K562 (cell line): ENCODE measurements around the gene CCNDBP1. TPM values are rescaled to one million over a fixed set of nuclear protein-coding genes. Genes with fewer than 3 reads are reported as not detected.

Experiments used
- EHMT2 ChIP-seq: fragments of 450-650 bp; IDR thresholded peaks from 2 replicates; pipeline ENCODE4 v1.6.1; 2018; ENCODE audit warnings: antibody characterized with exemption
- ILK ChIP-seq: fragments of 450-650 bp; IDR thresholded peaks from 2 replicates; pipeline ENCODE4 v1.6.1; 2016; ENCODE audit warnings: missing genetic modification characterization, low read depth, mild to moderate bottlenecking, missing compliant biosample characterization, moderate library complexity, borderline replicate concordance
- KDM1A ChIP-seq, 2 experiments: fragments of 450-650 bp; IDR thresholded peaks; 2 replicates each; pipeline ENCODE4 v1.6.1; 2016; ENCODE audit warnings: mild to moderate bottlenecking in 2 of 2
- L3MBTL2 ChIP-seq: fragments of 450-650 bp; IDR thresholded peaks from 2 replicates; pipeline ENCODE4 v1.6.1; 2016; ENCODE audit warnings: mild to moderate bottlenecking, moderate library complexity
- NFYB ChIP-seq: IDR thresholded peaks from 2 replicates; pipeline ENCODE4 v1.6.1; 2011; ENCODE audit warnings: mild to moderate bottlenecking, moderate library complexity; ENCODE audit not compliant: insufficient read length; ENCODE audit errors: extremely low read depth
- PHF20 ChIP-seq: fragments of 450-650 bp; IDR thresholded peaks from 2 replicates; pipeline ENCODE4 v1.6.1; 2018; ENCODE audit not compliant: partially characterized antibody
- PHF8 ChIP-seq: fragments of 200-600 bp; sonication (generic); IDR thresholded peaks from 2 replicates; pipeline ENCODE4 v1.6.1; 2012; ENCODE audit warnings: mixed run types, mild to moderate bottlenecking, inconsistent platforms, low read length, moderate library complexity, borderline replicate concordance
- RB1 ChIP-seq: fragments of 450-650 bp; IDR thresholded peaks from 2 replicates; pipeline ENCODE4 v1.6.1; 2017; ENCODE audit warnings: low read depth, mild to moderate bottlenecking
- SAFB2 ChIP-seq: fragments of 200-400 bp; formaldehyde crosslinking; IDR thresholded peaks from 2 replicates; pipeline ENCODE4 v1.6.1; 2018; ENCODE audit warnings: borderline replicate concordance, low read length, low read depth, moderate library complexity; ENCODE audit not compliant: severe bottlenecking
- SMAD4 ChIP-seq: fragments of 250-450 bp; sonication (Bioruptor Pico); conservative IDR thresholded peaks from 2 replicates; pipeline ENCODE4 v1.8.0; 2021; ENCODE audit warnings: inconsistent platforms, mild to moderate bottlenecking, moderate library complexity
- WHSC1 ChIP-seq: IDR thresholded peaks from one replicate; pipeline ENCODE4 v1.6.1; 2012; ENCODE audit warnings: low read length, control low read depth, inconsistent platforms
- ZBTB17 ChIP-seq: fragments of 450-650 bp; formaldehyde crosslinking; IDR thresholded peaks from 2 replicates; pipeline ENCODE4 v1.4.0; 2020; ENCODE audit warnings: mild to moderate bottlenecking
- ZBTB7A ChIP-seq: IDR thresholded peaks from 2 replicates; pipeline ENCODE4 v1.6.1; 2011; ENCODE audit warnings: low read depth, mild to moderate bottlenecking, low read length, moderate library complexity, borderline replicate concordance; ENCODE audit not compliant: control insufficient read depth
- ZNF212 ChIP-seq: fragments of 450-650 bp; formaldehyde crosslinking; IDR thresholded peaks from 2 replicates; pipeline ENCODE4 v1.4.0; 2020; ENCODE audit warnings: mild to moderate bottlenecking
- polyA plus RNA-seq, 8 experiments: library from polyadenylated mRNA; depleted of rRNA in 4 of 8; stranded (reverse) in 5 of 8; unstranded in 3 of 8; fragments of >200 nt; fragmentation: Nextera tagmentation in 2 of 8; fragmentation: Illumina TruSeq in 1 of 8; extraction: Ambion mirVana in 2 of 8; extraction: Trizol in 1 of 8; gene quantifications; 2 replicates each; pipeline versions ENCODE4 v1.2.1 to v1.2.3, GENCODE V29; 2011 to 2014; ENCODE audit warnings: inconsistent platforms in 1 of 8, missing spikeins in 1 of 8
- total RNA-seq, 7 experiments: library from RNA; depleted of rRNA in 6 of 7; stranded (reverse); fragments of >200 nt in 6 of 7; fragmentation: Illumina TruSeq in 2 of 7; extraction: Trizol in 2 of 7; gene quantifications; 2 replicates each; pipeline versions ENCODE4 v1.2.1 to v1.2.3, GENCODE V29; 2011 to 2021; ENCODE audit warnings: low replicate concordance in 1 of 7
- TF ChIP-seq, protein P1 (sequence below): fragments of 450-650 bp; IDR thresholded peaks from 2 replicates; pipeline ENCODE4 v1.6.1; 2016; ENCODE audit warnings: missing biosample characterization, missing genetic modification characterization
- TF ChIP-seq, protein P2 (sequence below): fragments of 250-450 bp; sonication (Bioruptor Pico); IDR thresholded peaks from 2 replicates; pipeline ENCODE4 v1.5.0; 2021; ENCODE audit warnings: mild to moderate bottlenecking, moderate library complexity
- TF ChIP-seq, protein P3 (sequence below): sonication (generic); formaldehyde crosslinking; IDR thresholded peaks from 2 replicates; pipeline ENCODE4 v1.8.1; 2022; ENCODE audit warnings: missing genetic modification reagents
- TF ChIP-seq, protein P4 (sequence below): IDR thresholded peaks from 3 replicates; pipeline ENCODE4 v1.6.1; 2011; ENCODE audit warnings: borderline replicate concordance, mild to moderate bottlenecking; ENCODE audit not compliant: insufficient read length, insufficient read depth
- TF ChIP-seq, protein P5 (sequence below): fragments of 450-650 bp; formaldehyde crosslinking; IDR thresholded peaks from 2 replicates; pipeline ENCODE4 v1.4.0; 2022; ENCODE audit warnings: missing genetic modification characterization

The CCNDBP1 gene
- total and polyA plus RNA-seq, 9 of the 15 experiments (the other 6 are each of a cell fraction or from before 2014, with no cell fraction given) = 37.0 to 111 (median 55.5) TPM

DNA sequence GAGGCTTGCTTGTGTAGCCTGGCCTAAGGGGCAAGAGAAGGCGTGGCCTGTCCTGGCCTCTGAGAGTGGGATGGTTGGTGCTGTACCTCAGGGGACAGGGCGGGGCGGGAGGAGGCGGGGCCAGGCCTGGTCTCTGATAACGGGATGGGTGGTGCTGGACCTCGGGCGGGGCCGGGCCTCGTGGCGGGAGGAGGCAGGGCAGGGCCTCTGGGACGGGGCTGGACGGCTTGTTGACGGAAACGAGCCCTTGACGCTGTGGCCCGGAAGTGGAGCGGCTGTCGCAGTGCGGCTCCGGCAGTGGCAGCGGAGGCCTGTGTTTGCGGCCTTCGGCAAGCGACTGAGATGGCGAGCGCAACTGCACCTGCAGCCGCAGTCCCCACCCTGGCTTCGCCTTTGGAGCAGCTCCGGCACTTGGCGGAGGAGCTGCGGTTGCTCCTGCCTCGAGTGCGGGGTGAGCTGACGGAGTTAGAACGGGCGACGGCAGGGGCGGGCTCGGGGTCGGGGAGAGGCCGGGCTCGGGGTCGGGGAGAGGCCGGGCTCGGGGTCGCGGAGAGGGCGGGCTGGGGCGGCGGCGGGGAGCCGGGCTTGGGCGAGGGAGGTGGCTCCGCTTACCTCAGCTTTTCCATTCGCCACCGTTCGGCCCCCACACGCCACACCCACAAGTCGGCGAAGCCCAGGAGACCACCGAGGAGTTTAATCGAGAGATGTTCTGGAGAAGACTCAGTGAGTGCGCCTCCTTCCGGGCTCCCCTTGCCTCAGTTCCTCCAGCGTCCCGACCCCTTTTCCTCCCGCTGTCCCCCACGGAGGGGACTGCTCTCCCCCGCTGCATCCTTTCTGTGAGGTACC lies at the start of gene CCNDBP1 (continued):
- TF ChIP-seq, protein P1, sequence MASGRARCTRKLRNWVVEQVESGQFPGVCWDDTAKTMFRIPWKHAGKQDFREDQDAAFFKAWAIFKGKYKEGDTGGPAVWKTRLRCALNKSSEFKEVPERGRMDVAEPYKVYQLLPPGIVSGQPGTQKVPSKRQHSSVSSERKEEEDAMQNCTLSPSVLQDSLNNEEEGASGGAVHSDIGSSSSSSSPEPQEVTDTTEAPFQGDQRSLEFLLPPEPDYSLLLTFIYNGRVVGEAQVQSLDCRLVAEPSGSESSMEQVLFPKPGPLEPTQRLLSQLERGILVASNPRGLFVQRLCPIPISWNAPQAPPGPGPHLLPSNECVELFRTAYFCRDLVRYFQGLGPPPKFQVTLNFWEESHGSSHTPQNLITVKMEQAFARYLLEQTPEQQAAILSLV (tag) = no peak
- no peak; a peak in 1 of 4 replicates for TF ChIP-seq KDM1A (IDR thresholded peaks at IDR 0.05)
- no peak for TF ChIP-seq ZBTB17 (CRISPR knock-in tag)
- TF ChIP-seq ZNF212 (CRISPR knock-in tag) = 0 out of 2 replicates have a peak, but pooled peaks have one; percentile 74
- TF ChIP-seq, protein P2, sequence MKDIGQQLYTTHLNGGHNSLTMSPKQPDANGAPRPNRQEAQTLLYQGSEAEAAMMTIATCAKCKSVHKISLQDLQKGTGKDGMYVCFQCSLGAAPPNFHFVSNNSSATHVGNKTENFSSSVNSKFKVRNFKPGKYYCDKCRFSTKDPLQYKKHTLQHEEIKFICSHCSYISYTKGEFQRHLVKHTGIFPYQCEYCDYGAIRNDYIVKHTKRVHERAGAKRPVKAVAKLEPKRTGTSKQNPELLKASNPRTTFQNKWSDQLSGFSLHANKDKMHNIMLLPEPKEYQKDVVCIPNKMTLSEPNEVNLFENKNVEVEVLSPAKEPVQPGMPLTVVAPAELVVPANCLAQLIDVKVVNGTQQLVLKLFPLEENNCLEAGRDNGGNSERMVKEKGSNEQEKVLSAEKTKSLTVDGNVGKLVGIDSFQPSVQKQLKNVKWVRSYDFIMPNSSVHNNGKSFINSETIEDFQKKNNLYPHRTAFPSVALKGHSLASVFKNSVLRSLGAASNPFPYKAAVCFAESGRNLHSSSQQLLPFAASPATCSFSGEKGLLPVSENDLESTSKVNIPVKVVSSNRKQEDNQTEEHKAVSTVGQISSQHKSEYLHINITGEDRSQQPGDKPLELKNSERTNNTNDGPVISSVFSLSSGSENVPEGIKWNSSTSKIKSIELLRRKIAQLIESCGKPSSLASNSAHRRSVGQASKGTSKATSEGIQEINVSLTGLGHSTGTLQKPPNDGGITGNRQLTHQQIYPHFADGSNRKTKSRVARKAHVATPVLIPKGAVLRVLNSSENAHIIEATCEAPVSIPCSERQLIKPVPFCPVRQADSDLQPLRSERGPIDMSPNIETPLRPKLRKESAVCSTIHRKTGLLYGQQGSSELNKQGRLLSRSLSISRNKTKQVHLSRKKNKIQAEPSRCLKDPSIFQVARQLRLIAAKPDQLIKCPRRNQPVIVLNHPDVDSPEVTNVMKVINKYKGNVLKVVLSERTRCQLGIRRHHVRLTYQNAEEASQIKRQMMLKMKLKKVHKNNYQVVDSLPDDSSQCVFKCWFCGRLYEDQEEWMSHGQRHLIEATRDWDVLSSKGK (CRISPR knock-in tag) = no peak
- no peak; the same call in 1 of the 2 replicates for TF ChIP-seq SMAD4 (CRISPR knock-in tag)
- no peak for TF ChIP-seq ILK (tag)
- peak; percentile 91 for TF ChIP-seq PHF20
- TF ChIP-seq EHMT2 = peak; percentile 44; the same call in 1 of the 2 replicates
- no peak for TF ChIP-seq WHSC1
- no peak for TF ChIP-seq RB1
- TF ChIP-seq NFYB = no peak
- TF ChIP-seq, protein P3, sequence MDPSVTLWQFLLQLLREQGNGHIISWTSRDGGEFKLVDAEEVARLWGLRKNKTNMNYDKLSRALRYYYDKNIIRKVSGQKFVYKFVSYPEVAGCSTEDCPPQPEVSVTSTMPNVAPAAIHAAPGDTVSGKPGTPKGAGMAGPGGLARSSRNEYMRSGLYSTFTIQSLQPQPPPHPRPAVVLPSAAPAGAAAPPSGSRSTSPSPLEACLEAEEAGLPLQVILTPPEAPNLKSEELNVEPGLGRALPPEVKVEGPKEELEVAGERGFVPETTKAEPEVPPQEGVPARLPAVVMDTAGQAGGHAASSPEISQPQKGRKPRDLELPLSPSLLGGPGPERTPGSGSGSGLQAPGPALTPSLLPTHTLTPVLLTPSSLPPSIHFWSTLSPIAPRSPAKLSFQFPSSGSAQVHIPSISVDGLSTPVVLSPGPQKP (CRISPR knock-in tag) = no peak
- TF ChIP-seq PHF8 = peak; percentile 98
- TF ChIP-seq, protein P4, sequence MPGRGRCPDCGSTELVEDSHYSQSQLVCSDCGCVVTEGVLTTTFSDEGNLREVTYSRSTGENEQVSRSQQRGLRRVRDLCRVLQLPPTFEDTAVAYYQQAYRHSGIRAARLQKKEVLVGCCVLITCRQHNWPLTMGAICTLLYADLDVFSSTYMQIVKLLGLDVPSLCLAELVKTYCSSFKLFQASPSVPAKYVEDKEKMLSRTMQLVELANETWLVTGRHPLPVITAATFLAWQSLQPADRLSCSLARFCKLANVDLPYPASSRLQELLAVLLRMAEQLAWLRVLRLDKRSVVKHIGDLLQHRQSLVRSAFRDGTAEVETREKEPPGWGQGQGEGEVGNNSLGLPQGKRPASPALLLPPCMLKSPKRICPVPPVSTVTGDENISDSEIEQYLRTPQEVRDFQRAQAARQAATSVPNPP = no peak
- TF ChIP-seq, protein P5, sequence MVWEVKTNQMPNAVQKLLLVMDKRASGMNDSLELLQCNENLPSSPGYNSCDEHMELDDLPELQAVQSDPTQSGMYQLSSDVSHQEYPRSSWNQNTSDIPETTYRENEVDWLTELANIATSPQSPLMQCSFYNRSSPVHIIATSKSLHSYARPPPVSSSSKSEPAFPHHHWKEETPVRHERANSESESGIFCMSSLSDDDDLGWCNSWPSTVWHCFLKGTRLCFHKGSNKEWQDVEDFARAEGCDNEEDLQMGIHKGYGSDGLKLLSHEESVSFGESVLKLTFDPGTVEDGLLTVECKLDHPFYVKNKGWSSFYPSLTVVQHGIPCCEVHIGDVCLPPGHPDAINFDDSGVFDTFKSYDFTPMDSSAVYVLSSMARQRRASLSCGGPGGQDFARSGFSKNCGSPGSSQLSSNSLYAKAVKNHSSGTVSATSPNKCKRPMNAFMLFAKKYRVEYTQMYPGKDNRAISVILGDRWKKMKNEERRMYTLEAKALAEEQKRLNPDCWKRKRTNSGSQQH (CRISPR knock-in tag) = peak; percentile 85
- TF ChIP-seq L3MBTL2 = peak; percentile 82
- no peak for TF ChIP-seq SAFB2
- TF ChIP-seq ZBTB7A = peak; percentile 87; the same call in 1 of the 2 replicates
